ENCODE data around the gene PLPP6. TPM values are rescaled to one million over a fixed set of nuclear protein-coding genes. Genes with fewer than 3 reads are reported as not detected.

The PLPP6 gene
- polyA plus RNA-seq, 1 donor = 3.2 TPM

DNA sequence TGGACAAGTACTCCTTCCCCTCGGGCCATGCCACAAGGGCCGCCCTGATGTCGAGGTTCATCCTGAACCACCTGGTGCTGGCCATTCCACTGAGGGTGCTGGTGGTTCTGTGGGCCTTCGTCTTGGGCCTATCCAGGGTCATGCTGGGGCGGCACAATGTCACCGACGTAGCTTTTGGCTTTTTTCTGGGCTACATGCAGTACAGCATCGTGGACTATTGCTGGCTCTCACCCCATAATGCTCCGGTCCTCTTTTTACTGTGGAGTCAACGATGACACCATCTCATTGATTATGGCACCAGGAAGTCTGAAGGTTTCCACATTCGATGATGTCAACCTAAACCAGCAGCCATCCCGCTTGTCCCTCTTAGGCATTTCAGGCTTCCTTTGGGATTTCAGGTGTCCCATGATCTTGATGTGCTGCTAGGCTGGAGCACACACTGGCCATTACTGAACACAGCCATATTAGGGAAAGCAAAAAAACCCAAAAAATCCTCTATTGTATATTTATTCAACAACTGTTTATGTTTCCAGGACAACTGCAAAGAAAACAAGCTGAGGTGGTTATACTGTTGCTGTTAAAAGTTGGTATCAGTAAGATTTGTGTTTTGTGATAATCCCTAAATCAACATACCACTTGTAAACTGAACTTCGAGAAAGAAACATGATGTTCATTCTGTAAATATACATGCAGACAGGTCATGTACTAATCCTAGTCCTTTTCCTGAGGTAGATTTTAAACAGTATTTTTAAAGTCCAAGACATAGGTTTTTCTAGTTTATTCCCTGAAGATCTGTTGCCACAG is 1.1 kb downstream of the PLPP6 start:
- no peak for DNase-seq (ENCODE audit: low read depth)

DNA sequence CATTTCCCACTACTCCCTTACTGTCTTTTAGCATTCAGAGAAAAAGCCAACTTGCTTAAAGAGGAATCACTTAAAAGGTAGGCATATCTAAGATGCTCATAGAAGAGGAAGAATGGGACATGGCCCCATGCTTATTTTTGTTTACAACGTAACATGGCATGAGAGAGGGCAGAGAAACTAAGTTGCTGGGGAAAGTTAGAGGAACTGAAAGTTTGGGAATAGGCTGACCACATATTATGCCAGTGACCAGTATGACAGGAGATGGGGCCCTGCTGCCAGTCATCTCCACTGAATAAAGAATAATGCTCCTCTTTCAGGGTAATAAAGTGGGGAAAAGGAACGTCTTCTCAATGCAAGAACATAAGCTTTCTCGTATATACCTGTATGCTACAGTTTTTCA is 1.9 kb downstream of the PLPP6 start:
- DNase-seq (ENCODE audit: low read depth) = no peak

DNA sequence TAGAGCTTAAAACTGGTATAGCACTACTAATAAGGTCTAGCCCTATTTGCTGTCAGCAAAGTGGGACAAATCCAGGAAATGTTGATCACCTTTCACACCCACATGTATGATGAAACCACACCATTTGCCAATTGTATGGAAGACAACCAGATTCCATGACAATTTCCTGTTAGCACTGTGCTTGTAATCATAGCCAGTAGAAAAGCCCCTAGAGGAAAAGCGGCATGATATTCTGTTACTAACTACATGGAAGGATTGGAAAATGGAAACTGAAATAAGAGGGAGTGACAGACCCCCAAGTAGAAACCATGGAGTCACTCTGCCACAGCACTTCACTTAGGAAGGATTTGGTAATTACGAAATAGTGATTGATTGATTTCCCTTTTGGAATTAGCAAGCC is 3.3 kb downstream of the PLPP6 start:
- no peak for DNase-seq (ENCODE audit: low read depth)

DNA sequence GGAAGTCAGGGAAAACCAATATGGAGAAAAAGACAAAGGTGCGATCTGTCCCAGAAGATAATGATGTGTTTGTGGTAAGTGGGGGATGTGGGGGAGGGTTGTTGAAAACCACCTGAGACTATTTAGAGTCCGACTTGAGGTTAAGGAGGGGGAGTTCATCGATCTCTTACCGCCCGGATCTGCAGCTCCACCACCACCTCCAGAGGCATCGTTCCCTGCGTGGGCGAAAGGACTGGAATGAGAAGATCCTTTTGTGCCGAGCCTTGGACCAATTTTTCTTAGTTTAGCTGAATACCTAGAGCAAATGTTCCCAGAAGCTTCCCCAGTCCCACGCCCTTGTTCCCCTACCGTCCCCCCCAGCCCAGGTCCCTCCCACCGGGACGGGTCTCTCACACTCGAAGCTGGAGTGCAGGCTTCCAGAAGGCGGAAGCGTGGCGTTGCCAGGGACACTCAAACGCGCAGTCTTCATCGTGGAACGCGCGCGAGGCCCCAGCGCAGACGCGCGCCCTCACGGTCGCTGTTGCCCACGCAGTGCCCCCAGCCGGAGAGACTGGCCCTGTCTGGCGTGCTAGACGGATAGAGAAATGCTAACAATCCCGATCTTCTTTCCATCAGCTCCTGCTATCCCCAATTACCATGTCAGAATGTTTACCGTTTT is 4.1 kb downstream of the PLPP6 start, which contains the start of gene SPATA6L:
TSS of gene SPATA6L (minus strand) at position 439 of the 658 bp plus-strand sequence. CDS start at position 209, 230 bp downstream.
- no peak for DNase-seq (ENCODE audit: low read depth)

DNA sequence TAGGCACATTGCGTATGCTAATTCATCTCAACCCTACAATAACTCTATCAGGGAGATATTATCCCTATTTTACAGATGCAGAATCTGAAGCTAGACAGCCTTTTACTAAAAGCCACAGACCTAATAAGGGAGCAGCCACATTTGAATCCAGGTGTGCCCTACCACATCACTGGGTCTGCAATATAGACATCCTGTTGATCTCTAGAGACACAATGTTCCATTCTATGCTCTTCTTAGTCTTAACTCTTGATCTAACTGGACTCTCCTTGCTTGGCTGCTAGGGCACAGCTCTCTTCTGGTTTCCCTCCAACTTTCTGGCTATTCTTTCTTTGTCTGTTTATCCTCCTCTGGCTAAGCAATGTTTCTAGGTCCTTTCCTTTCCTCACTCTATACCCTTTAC is 5.6 kb downstream of the PLPP6 start:
- DNase-seq (ENCODE audit: low read depth) = no peak

DNA sequence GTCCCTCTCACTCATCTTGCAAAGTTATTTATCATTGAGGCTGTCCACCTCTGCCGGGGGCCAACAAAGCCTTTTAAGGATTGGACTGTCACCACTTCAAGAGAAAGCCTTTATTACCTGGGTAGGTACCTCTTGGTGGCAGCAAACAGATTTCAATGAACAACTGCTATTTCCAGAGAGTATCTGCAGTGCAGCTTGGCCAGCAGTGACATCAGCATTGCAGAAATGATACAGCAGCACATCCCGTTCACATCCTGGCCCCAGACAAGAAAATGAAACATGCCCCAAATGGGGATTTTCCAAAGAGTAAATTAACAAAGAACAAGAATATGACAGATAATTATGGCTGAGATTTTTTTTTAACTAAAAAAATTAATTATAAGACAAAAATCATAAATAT is 6.5 kb downstream of the PLPP6 start:
- no peak for DNase-seq (ENCODE audit: low read depth)

DNA sequence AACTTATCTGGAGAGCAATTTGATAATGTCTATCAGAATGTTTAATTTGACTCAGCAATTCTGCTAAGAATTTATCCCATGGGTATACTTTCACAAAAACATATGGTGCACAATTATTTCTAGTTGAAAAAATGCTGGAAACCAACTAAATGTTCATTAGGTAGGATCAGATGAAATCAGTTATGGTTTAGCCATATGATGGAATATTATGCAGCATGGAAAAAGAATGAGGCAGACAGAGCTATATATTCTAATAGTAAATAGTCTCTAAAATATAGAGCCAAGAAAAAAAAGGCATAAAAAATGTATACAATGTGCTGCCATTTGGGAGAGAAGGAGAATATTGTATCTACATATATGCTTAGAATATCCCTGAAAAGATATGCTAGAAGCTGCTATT is 7.8 kb downstream of the PLPP6 start:
- no peak for DNase-seq (ENCODE audit: low read depth)

DNA sequence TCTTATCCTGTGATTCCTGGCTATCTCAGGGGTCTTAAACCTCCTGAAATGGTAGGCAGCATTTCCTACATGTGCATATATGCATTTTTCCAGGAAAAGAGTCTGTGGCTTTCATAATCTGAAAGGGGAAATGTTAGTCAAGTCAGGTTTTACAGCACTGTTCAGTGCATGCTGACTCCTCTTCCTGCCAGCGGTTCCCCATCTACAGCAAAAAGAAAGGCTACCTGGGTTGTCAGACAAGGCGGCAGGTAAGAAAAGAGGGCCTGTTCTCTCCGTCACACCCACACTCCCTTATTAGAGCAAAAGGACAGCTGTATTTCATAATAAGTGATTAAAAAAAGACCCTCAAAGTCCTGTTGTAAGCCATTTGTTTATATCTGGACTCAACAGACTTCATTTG is 8.5 kb downstream of the PLPP6 start:
- no peak for DNase-seq (ENCODE audit: low read depth)

DNA sequence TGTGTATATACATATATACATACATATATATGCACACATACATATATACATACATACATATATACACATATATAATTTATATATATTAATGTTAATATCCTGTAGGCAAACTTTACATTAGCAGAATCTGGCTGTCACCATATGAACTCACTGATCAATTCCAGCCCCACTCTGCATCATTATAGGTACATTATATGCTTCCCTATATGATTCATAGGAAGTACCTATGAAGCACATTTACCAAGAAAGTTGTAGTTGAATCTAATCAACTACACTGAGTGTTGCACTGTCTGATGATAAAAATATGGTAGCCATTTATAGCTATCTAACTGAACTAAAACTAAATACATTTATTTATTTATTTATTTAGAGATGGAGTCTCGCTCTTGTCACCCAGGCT is 9.6 kb downstream of the PLPP6 start:
- no peak for DNase-seq (ENCODE audit: low read depth)

DNA sequence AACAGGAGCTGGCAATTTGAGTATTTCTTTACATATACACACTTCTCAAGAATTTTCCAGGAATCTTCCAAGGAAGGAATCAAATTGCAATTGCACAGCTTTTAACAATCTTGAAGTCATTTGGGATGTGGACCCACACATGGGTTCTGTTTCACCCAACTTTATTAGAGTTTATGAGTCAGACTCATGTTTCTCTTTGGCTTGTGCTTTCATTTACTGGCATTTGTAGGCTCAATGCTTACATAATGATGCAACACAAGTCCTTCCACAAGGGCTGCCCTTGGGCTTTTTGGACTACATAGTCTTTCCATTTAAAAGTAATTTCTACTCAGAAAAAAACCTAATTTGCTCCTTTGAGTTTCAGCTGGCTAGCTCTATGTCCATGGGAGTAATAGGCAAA is 12.7 kb downstream of the PLPP6 start:
- DNase-seq (ENCODE audit: low read depth) = no peak

DNA sequence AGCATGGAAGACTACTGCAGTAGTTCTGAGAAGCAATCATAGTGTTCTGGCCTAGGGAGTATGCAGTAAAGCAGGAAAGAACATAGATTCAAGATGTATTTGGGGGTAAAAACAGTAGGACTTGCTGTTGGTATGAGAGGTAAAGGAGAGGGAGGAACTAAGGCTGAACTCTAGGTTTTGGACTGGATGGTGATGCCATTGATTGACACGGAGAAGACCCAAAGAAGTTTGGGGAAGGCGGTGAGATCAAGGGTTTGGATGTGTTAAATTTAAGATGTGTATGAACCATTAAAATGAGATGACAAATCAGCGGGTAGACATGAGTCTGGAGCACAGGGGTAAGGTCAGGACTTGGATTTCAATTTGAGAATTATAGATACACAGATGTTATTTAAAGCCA is 15.3 kb downstream of the PLPP6 start:
- DNase-seq (ENCODE audit: low read depth) = no peak

DNA sequence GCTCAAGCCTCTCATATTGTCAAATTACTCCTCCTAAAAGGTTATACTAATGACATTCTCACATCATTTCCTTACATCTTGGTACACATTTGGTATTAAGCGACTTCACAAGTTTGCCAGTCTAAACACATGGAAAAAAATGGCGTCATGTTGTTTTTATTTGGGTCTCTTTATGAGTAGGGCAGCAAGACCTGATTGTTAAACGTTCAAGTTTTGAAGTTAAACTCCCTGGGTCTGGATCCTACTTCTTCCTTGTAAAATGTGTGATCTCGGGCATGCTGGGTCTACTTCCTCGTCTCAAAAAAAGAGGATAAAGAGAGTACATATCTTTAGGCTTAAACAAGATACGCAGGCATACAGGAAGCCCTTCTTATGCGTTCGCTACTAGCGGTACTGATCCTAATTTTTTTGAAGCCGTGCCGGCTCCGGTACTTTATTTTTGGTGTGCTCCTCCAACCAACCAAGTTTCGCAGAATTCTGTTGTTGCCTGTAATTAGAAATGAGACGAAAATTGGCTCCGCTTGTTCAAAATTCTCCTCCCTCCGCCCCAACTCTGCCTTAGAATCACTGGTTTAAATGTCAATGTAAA is 16.7 kb downstream of the PLPP6 start:
- DNase-seq (ENCODE audit: low read depth) = no peak

DNA sequence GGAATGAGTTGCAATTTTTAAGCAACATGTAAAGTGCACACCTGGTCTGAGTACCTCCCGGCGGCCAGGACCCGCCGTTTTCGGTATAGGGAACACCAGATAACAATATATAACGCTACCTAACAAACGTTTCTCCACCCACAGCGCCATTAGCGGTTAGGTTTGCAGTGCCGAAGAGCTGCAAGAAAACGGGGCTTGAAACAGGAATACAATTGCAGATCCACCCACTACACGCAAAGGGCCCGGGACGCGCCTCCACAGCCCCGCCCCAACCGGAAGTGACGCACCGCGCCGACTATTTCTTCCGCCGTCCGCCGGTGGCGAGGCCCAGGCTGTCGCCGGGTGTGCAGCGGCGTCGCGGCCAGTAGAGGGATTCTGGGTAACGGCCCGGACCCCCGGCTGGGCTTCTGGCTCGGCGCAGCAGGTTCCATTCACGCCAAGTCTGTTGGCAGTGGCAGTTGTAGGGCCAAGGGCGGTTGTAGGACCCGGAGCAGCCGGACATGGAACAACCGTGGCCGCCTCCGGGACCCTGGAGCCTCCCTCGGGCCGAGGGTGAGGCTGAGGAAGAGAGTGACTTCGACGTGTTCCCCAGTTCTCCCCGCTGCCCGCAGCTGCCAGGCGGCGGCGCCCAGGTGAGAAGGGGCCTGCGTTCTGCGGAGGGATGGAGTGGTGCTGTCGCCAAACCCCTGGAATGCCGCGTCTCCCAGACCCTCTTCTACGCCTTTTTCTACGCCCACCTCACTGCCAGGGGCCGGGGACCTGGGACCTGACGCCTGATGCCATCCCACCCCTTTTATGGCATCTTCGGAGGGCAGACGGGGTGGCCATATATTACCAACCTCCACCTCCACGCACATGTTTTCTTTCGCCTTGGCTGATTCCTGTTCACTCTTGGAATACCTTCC is 17.4 kb downstream of the PLPP6 start, which contains the start of gene CDC37L1:
TSS of gene CDC37L1 (plus strand) at position 302 of the 905 bp plus-strand sequence. CDS start at position 501, 199 bp downstream.
- peak; percentile 85 for DNase-seq (ENCODE audit: low read depth)

DNA sequence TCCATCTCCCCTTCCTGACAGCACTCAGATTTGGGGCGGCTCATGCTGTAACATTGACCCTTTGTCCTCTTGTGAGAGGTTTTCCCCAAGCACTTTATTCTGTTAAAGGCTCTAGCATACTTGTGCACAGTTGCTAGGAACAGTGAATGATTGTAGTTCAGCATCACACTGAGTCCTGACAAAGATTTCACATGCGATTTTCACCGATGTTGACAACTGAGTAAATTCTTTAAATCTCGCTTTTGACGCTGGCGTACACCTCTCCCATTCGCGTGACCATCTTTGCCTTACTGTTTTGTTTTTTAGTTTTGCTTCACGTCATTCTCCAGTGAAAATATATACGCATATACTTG is 18.1 kb downstream of the PLPP6 start:
- no peak for DNase-seq (ENCODE audit: low read depth)

DNA sequence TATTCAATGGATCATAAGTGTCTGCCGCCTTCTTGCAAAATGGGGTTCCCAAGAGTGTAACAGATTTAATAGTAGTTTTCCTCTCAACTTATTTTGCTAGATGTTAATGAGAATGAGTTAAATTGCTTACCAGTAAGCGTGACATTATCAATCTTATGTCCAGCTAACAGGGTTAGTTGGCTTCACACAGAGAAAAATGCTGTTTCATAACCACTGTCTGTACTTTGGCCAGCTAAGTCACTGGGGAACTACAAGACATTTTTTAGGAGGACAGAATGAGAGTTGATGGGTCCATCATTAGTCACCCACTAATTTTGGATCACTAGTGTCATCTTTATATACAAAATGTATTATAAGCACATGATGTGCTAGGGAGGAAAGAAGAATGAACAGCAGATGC is 18.7 kb downstream of the PLPP6 start:
- DNase-seq (ENCODE audit: low read depth) = no peak

DNA sequence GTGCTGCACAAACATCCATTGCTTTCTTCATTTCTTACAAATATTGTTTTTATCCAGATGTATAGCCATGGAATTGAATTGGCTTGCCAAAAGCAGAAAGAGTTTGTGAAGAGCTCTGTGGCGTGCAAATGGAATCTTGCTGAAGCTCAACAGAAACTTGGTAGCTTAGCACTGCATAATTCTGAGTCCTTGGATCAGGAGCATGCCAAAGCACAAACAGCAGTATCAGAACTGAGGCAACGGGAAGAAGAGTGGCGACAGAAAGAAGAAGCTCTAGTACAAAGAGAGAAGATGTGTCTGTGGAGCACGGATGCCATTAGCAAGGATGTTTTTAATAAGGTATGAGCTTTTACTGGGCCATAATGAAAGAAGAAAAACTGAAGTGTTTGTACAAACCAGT is 22.7 kb downstream of the PLPP6 start:
- no peak for DNase-seq (ENCODE audit: low read depth)

DNA sequence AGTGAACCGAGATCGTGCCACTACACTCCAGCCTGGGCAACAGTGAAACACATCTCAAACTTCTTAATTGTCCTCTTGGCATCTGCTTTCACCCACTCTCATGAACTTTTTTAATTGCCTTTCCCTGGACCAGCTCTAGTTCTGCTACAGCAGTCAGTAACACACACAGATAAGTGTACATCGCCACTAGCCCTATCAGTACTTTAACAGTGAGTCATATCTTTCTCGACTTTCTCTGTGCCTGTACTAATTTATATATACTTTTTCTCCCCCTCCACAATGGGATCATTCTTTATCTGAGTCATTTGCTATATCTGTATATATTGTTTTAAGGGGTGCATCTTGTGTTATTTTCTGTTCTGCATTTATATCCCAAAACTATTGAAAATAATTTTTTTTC is 24.0 kb downstream of the PLPP6 start:
- DNase-seq (ENCODE audit: low read depth) = no peak

DNA sequence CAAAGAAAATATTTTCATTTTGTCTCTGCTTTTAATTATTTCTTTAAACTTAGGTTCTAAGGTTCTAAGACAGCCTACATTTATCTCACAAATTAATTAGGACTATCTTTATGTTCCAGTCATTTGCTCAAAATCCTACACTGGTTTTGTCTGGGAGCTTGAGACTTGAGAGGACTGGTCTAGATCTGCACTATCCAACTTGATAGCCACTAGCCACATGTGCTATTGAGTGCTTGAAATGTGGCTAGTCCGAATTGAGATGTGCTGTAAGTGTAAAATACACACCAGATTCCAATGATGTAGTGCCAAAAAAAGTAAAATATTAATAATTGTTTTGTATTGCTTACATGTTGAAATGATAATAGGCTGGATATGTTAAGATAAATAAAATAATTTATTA is 24.5 kb downstream of the PLPP6 start:
- no peak for DNase-seq (ENCODE audit: low read depth)

DNA sequence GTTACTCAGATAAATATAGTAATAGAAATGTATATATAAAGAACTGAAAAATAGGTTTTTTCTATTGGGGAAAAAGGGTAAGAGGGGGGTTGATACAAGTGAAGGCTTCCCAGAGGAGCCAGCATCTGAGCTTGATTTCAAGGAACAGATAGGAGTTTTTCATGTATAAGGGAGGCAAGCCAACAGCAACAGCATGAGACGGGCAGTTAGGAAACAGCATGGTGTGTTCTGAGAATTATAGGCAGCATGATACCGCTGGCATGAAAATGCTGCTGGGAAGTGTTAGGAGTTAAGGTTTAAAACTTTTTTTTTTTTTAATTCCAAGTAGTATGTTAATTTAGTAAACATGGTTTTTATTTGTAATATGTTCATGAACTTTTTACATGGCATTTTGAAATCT is 26.9 kb downstream of the PLPP6 start:
- DNase-seq (ENCODE audit: low read depth) = no peak

DNA sequence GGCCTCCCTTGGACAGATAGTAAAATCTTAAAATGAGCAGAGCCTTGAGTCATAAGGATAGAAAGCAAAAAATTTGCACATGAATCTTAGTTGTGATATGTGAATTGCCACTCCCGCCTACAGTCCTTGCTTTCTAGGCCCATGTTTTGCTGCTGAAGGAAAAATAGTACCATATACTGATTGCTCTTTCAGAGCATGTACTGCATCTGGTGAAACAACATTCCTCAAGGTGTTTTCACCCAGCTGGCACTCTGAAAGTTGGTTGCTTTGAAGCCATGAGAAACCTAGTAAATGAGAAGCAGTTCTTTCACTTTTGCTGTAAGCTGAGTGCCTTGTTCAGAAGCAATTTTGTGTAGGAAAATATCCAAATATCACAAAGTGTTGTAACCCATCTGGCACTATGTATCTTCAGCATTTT is 27.6 kb downstream of the PLPP6 start:
- DNase-seq (ENCODE audit: low read depth) = no peak

DNA sequence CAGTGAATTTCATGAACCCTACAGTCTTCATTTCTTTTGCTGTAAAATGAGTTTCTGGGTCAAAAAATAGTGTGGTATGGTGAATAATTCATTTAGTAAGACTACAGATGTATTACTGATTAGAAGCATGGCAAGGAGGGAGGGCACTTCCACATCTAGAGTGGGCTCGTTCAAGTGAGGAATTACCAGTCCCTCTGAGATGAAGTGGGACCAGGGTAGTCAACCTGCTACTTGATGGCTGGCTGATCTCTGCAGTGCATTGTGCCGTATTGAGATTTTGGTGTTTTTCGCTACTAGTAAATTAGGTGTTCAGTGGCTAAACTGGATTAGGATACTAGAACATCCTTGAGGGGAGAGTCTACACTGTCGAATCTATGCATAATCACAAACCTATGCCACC is 28.1 kb downstream of the PLPP6 start:
- no peak for DNase-seq (ENCODE audit: low read depth)

DNA sequence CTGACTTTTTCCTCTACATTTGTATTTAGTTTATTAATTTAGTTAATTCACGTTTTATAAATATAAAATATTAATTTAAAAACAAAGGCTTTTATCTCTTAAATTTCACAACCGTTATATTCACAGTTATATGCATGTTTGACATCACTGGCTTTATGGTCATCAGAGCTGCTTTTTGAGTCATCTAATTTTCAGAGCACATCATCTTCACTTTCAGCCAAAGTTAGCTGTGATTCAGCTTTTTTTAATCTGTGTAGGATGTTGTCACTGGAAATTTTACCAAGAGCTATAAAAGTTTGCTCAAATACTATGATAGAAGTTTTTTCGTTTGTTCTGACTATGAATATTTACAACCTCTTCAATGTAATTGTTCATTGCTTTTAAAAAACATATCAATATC is 29.7 kb downstream of the PLPP6 start:
- no peak for DNase-seq (ENCODE audit: low read depth)
